Upper lobe of left lung (tissue), 6 donors: Measurements from ENCODE around the gene SFT2D1. TPM values are rescaled to one million over a fixed set of nuclear protein-coding genes. Genes with fewer than 3 reads are reported as not detected.
A peak's percentile ranks its signal among the peaks of the same experiment; 100 is the strongest.
"Not testable (repeated sequence)": the region's sequence is repeated elsewhere in the genome, so short reads cannot be mapped to it uniquely, and the experiment has no call there.

Experiments
- ATAC-seq, 2 donors: fragments of 200-7000 bp; cut with Tn5 transposase; one replicate each; pipeline ENCODE4 v1.9.1; 2022; ENCODE audit warnings: mild to moderate bottlenecking in 2 of 2, moderate library complexity in 2 of 2; ENCODE audit not compliant: low FRiP score in 2 of 2
- DNase-seq, 2 donors: peaks; one replicate each; pipeline ENCODE4 v3.0.0-alpha.2; 2019 to 2020
- H3K27ac ChIP-seq, 4 donors: fragments of 200-600 bp; sonication (generic); one replicate each; pipeline ENCODE4 v1.5.1; 2016 to 2019
- H3K27me3 ChIP-seq, 4 donors: fragments of 200-600 bp; sonication (generic); one replicate each; pipeline ENCODE4 v1.5.1; 2017 to 2019
- H3K36me3 ChIP-seq, 4 donors: fragments of 200-600 bp; sonication (generic); one replicate each; pipeline ENCODE4 v1.5.1; 2016 to 2019
- H3K4me1 ChIP-seq, 4 donors: fragments of 200-600 bp; sonication (generic); one replicate each; pipeline ENCODE4 v1.5.1; 2018 to 2019
- H3K4me3 ChIP-seq, 4 donors: fragments of 200-600 bp; sonication (generic); one replicate each; pipeline ENCODE4 v1.5.1; 2017 to 2019; ENCODE audit warnings: mild to moderate bottlenecking in 2 of 4, moderate library complexity in 1 of 4
- H3K9me3 ChIP-seq, 4 donors: fragments of 200-600 bp; sonication (generic); one replicate each; pipeline ENCODE4 v1.5.1; 2018 to 2019
- EP300 ChIP-seq, 4 donors: sonication (generic); formaldehyde crosslinking; IDR thresholded peaks; one replicate each; pipeline ENCODE4 v1.5.1; 2017; ENCODE audit warnings: antibody characterized with exemption in 4 of 4, control low read depth in 2 of 4
- POLR2A ChIP-seq, 4 donors: fragments of 450-650 bp; IDR thresholded peaks; one replicate each; pipeline ENCODE4 v1.5.1; 2016 to 2017; ENCODE audit warnings: antibody characterized with exemption in 4 of 4, mild to moderate bottlenecking in 2 of 4
- POLR2AphosphoS5 ChIP-seq, 2 donors: sonication (generic); formaldehyde crosslinking; IDR thresholded peaks; one replicate each; pipeline ENCODE4 v1.5.1; 2017; ENCODE audit warnings: antibody characterized with exemption in 2 of 2
- WGBS, 2 donors: methylation state at CpG; one replicate each; pipeline ENCODE4 v1.1.5; 2017 to 2018; 5-methylcytosine and 5-hydroxymethylcytosine counted together
- total RNA-seq, 6 donors: library from RNA; depleted of rRNA in 4 of 6; stranded (reverse); fragments of >200 nt in 4 of 6; gene quantifications; one replicate each; pipeline versions ENCODE4 v1.1.0 to v1.2.1, GENCODE V29; 2016 to 2021
- TF ChIP-seq, protein P1 (sequence below), 6 experiments: fragments of 450-650 bp in 4 of 6; fragments of 200-600 bp in 2 of 6; sonication (generic) in 2 of 6; IDR thresholded peaks; one replicate each; pipeline ENCODE4 v1.5.1; 2016 to 2019; ENCODE audit warnings: antibody characterized with exemption in 6 of 6
- donor health status: DM: no; HTN: no; CAD: no; lungs with moderate emphysema.
- donor health status: DM: no; HTN: yes; CAD: no; lungs with severe emphysema.

The SFT2D1 gene
- total RNA-seq, result 10 to 100 TPM in 5 of 6 donors, 1 to 10 TPM in 1; 8.4 to 56.5 (median 44.9) TPM

- ATAC-seq (peak; percentile 96 to 99), DNase-seq (peak; percentile 90 to 97)
- no peaks in the 10 kb centered on the region for H3K9me3 ChIP-seq
- peak within 1 kb of the TSS; percentile 78 to 97 (median 92) for H3K4me3 ChIP-seq
- H3K27me3 ChIP-seq, result no peaks in the 10 kb centered on the region
- 0% methylated on average over 5 to 55 of the region's 73 CpGs for WGBS, 2 donors
- peaks cover 34 to 46% (median 36%) of the 10 kb centered on the region in 4 donors for H3K4me1 ChIP-seq
- TF ChIP-seq POLR2AphosphoS5 (IDR thresholded peaks at IDR 0.05), result peak; percentile 98 to 99
- TF ChIP-seq EP300 (IDR thresholded peaks at IDR 0.05), result peak in 2 of 4 donors; percentile 50 to 52
- TF ChIP-seq, protein P1, sequence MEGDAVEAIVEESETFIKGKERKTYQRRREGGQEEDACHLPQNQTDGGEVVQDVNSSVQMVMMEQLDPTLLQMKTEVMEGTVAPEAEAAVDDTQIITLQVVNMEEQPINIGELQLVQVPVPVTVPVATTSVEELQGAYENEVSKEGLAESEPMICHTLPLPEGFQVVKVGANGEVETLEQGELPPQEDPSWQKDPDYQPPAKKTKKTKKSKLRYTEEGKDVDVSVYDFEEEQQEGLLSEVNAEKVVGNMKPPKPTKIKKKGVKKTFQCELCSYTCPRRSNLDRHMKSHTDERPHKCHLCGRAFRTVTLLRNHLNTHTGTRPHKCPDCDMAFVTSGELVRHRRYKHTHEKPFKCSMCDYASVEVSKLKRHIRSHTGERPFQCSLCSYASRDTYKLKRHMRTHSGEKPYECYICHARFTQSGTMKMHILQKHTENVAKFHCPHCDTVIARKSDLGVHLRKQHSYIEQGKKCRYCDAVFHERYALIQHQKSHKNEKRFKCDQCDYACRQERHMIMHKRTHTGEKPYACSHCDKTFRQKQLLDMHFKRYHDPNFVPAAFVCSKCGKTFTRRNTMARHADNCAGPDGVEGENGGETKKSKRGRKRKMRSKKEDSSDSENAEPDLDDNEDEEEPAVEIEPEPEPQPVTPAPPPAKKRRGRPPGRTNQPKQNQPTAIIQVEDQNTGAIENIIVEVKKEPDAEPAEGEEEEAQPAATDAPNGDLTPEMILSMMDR (IDR thresholded peaks at IDR 0.05), result peak in 3 of 6 experiments; percentile 22 to 47 (median 37)
- peak; percentile 84 to 97 (median 89) for TF ChIP-seq POLR2A (IDR thresholded peaks at IDR 0.05)
- peak within 1 kb of the TSS; percentile 93 to 99 (median 98) for H3K27ac ChIP-seq
- H3K36me3 ChIP-seq, result peaks cover 0 to 5% (median under 1%) of the 10 kb centered on the region in 4 donors
These were observed at the start of gene SFT2D1 for GRCh38 chr6:166342349-166343149. TSS of gene SFT2D1 (minus strand) at chr6:166342545. CDS start at chr6:166342481, 64 bp downstream.

- TF ChIP-seq POLR2AphosphoS5 (IDR thresholded peaks at IDR 0.05), result no peak
- TF ChIP-seq EP300 (IDR thresholded peaks at IDR 0.05), result no peak
- TF ChIP-seq, protein P1 (IDR thresholded peaks at IDR 0.05), result no peak
- no peak for TF ChIP-seq POLR2A (IDR thresholded peaks at IDR 0.05)
- Histone ChIP-seq H3K9me3 (no peaks in the 10 kb centered on the region), H3K36me3 (no peaks in the 10 kb centered on the region), H3K4me3 (no peak overlapping the region), H3K27me3 (no peaks in the 10 kb centered on the region), H3K27ac (no peak overlapping the region), H3K4me1 (peaks cover 5 to 14% (median 10%) of the 10 kb centered on the region in 4 donors)
- DNase-seq (no peak), ATAC-seq (no peak)
- WGBS, 2 donors, result 25 to 41% methylated on average over 3 of the region's 3 CpGs
These were observed 46.8 kb upstream of the SFT2D1 start for GRCh38 chr6:166389119-166389518.

DNA sequence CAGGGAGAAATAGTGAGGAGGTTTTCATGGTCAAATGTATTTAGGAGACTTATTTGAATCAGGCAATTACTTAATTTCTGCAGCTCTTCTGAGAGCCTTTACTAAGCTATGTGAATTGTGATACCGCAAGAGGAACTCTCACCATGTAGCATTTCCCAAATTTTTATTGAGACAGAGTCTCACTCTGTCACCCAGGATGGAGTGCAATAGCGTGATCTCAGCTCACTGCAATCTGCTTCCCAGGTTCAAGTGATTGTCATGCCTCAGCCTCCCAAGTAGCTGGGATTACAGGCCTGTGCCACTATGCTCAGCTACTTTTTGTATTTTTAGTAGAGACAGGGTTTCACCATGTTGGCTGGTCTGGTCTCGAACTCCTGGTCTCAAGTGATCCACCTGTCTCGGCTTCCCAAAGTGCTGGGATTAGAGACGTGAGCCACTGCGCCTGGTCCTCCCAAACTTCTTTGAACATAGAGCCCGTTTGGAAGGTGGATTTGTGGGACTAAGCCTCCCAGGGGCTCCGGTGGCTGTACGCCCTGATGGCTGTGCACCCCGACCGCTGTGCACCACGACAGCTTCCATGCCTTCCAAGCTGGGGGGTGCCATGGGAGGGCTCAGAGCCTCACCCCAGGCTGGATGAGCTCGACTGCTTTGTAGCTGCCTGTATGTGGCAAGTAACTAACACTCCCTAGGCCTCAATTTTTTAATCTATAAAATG, 46.1 kb upstream of the SFT2D1 start:
- Histone ChIP-seq H3K27me3 (no peaks in the 10 kb centered on the region), H3K36me3 (no peaks in the 10 kb centered on the region), H3K9me3 (no peaks in the 10 kb centered on the region), H3K4me1 (peaks cover 8 to 18% (median 15%) of the 10 kb centered on the region in 4 donors), H3K4me3 (no peak overlapping the region), H3K27ac (no peak overlapping the region)
- TF ChIP-seq POLR2AphosphoS5 (IDR thresholded peaks at IDR 0.05), result no peak
- TF ChIP-seq POLR2A (IDR thresholded peaks at IDR 0.05), result no peak
- no peak for TF ChIP-seq EP300 (IDR thresholded peaks at IDR 0.05)
- TF ChIP-seq, protein P1 (IDR thresholded peaks at IDR 0.05), result no peak
- ATAC-seq, result no peak
- DNase-seq, result peak in 1 of 2 donors; percentile 54
- 91 to 94% methylated on average over 6 to 13 of the region's 13 CpGs for WGBS, 2 donors

DNA sequence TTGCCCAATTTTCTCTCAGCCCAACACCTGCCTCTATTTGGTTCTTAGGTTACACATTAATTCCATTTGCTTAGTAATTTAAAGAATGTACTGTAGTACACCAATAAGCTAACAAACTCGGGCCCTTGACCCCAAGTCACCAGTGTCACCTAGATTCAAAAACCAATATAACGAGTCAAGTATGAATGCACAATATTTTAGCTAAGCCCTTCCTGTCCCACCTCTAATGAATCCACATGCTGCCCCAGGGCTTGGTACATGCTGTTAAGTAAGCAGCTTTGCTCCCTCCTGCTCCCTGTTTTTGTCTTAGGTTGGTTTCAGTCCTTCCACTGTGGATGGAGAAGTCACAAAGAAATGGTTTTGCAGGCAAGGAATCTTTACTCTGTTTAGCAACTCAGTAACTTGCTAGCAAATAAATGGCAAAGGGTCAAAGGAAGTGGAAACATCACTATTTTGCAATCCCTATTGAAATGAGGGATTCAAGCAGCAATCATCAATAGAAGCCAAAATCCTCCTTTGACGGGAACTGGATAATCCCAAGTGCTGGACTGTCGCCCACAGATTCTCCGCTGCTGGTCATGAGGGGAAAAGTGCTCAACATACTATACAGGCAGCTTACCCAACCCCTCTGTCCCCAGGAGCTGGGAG, 45.4 kb upstream of the SFT2D1 start:
- ATAC-seq, result no peak
- WGBS, 2 donors, result 50 to 57% methylated on average over 5 of the region's 5 CpGs
- TF ChIP-seq POLR2AphosphoS5 (IDR thresholded peaks at IDR 0.05) (no peak), EP300 (IDR thresholded peaks at IDR 0.05) (no peak), POLR2A (IDR thresholded peaks at IDR 0.05) (no peak)
- TF ChIP-seq, protein P1 (IDR thresholded peaks at IDR 0.05), result no peak
- Histone ChIP-seq H3K27ac (peak overlapping the region in 2 of 4 donors; percentile 4 to 46), H3K36me3 (no peaks in the 10 kb centered on the region), H3K9me3 (no peaks in the 10 kb centered on the region), H3K27me3 (no peaks in the 10 kb centered on the region), H3K4me3 (no peak overlapping the region), H3K4me1 (peaks cover 8 to 18% (median 15%) of the 10 kb centered on the region in 4 donors)
- DNase-seq, result no peak

- H3K9me3 ChIP-seq, H3K27ac ChIP-seq, H3K36me3 ChIP-seq, H3K27me3 ChIP-seq, ATAC-seq, DNase-seq, H3K4me3 ChIP-seq: not testable (repeated sequence)
- WGBS, 2 donors, result 81 to 92% methylated on average over 9 of the region's 9 CpGs
- H3K4me1 ChIP-seq, result peaks cover 8 to 18% (median 15%) of the 10 kb centered on the region in 4 donors
These were observed 44.8 kb upstream of the SFT2D1 start for GRCh38 chr6:166387098-166387497.
